Neural cell (in vitro differentiated cells): ENCODE results near the gene AP3S1. TPM values are rescaled to one million over a fixed set of nuclear protein-coding genes. Genes with fewer than 3 reads are reported as not detected.
"Not testable (repeated sequence)": the region's sequence is repeated elsewhere in the genome, so short reads cannot be mapped to it uniquely, and the experiment has no call there.

Experiments used
- H2AFZ ChIP-seq: fragments of 200-600, 300-800 bp; sonication (generic), shearing (Covaris generic); 2 replicates; pipeline ENCODE4 v1.6.0; 2014; ENCODE audit warnings: low read depth, mild to moderate bottlenecking, antibody characterized with exemption, low read length, moderate library complexity
- H3F3A ChIP-seq: fragments of 200-600 bp; shearing (Covaris generic); 2 replicates; pipeline ENCODE4 v1.6.1; 2016; ENCODE audit warnings: mild to moderate bottlenecking, moderate library complexity, mixed read lengths, antibody characterized with exemption, low read length; ENCODE audit not compliant: insufficient read depth, poor library complexity, severe bottlenecking
- H3K27ac ChIP-seq: fragments of 200-600, 300-800 bp; sonication (generic), shearing (Covaris generic); 2 replicates; pipeline ENCODE4 v1.5.1; 2014; ENCODE audit warnings: mild to moderate bottlenecking, low read length, moderate library complexity
- H3K27me3 ChIP-seq: fragments of 300-800, 200-600 bp; sonication (generic), shearing (Covaris generic); 2 replicates; pipeline ENCODE4 v1.6.0; 2014; ENCODE audit warnings: mild to moderate bottlenecking, low read depth, low read length, moderate library complexity; ENCODE audit not compliant: insufficient read depth
- H3K36me3 ChIP-seq: fragments of 300-800, 200-600 bp; sonication (generic), shearing (Covaris generic); 2 replicates; pipeline ENCODE4 v1.5.1; 2014; ENCODE audit warnings: mild to moderate bottlenecking, antibody characterized with exemption, low read length, moderate library complexity; ENCODE audit not compliant: insufficient read depth
- H3K4me2 ChIP-seq: fragments of 300-800, 200-600 bp; sonication (generic), shearing (Covaris generic); 2 replicates; pipeline ENCODE4 v1.6.0; 2014; ENCODE audit warnings: mild to moderate bottlenecking, low read length
- H3K4me3 ChIP-seq: fragments of 300-800, 200-600 bp; sonication (generic), shearing (Covaris generic); 2 replicates; pipeline ENCODE4 v1.5.1; 2014; ENCODE audit warnings: mild to moderate bottlenecking, low read length, moderate library complexity
- H3K79me2 ChIP-seq: fragments of 200-600 bp; shearing (Covaris generic); replicated peaks from 2 replicates; pipeline ENCODE4 v1.6.0; 2014; ENCODE audit warnings: mild to moderate bottlenecking, low read length, moderate library complexity; ENCODE audit not compliant: insufficient read depth
- H3K9ac ChIP-seq: fragments of 300-800, 200-600 bp; sonication (generic), shearing (Covaris generic); 2 replicates; pipeline ENCODE4 v1.6.1; 2016; ENCODE audit warnings: mild to moderate bottlenecking, low read length, mixed read lengths
- H3K9me2 ChIP-seq: fragments of 200-600 bp; shearing (Covaris generic); 2 replicates; pipeline ENCODE4 v1.6.1; 2016; ENCODE audit warnings: mild to moderate bottlenecking, low read length, mixed read lengths; ENCODE audit not compliant: insufficient read depth
- H3K9me3 ChIP-seq: fragments of 200-600, 300-800 bp; sonication (generic), shearing (Covaris generic); 2 replicates; pipeline ENCODE4 v1.6.1; 2016; ENCODE audit warnings: mild to moderate bottlenecking, mixed run types, low read length, moderate library complexity, mixed read lengths
- H4K20me1 ChIP-seq: fragments of 200-600 bp; shearing (Covaris generic); 2 replicates; pipeline ENCODE4 v1.6.1; 2016; ENCODE audit warnings: mild to moderate bottlenecking, mixed run types; ENCODE audit not compliant: insufficient read depth
- EP300 ChIP-seq: fragments of 450-650 bp; conservative IDR thresholded peaks from 2 replicates; pipeline ENCODE4 v1.6.1; 2014; ENCODE audit warnings: antibody characterized with exemption, mild to moderate bottlenecking, moderate library complexity; ENCODE audit not compliant: poor library complexity, severe bottlenecking
- EZH2 ChIP-seq: fragments of 200-600, 300-800 bp; shearing (Covaris generic), sonication (generic); IDR thresholded peaks from 2 replicates; pipeline ENCODE4 v1.6.1; 2014; ENCODE audit warnings: antibody characterized with exemption, low read length, borderline replicate concordance, mild to moderate bottlenecking; ENCODE audit not compliant: insufficient read depth, poor library complexity, severe bottlenecking
- RAD21 ChIP-seq: fragments of 450-650 bp; conservative IDR thresholded peaks from 2 replicates; pipeline ENCODE4 v1.6.1; 2014; ENCODE audit warnings: antibody characterized with exemption, mild to moderate bottlenecking, moderate library complexity
- REST ChIP-seq: IDR thresholded peaks from 2 replicates; pipeline ENCODE4 v1.6.1; 2012; ENCODE audit warnings: borderline replicate concordance
- SMC3 ChIP-seq: fragments of 450-650 bp; conservative IDR thresholded peaks from 2 replicates; pipeline ENCODE4 v1.6.1; 2014; ENCODE audit warnings: antibody characterized with exemption, mild to moderate bottlenecking, moderate library complexity; ENCODE audit not compliant: poor library complexity
- TAF1 ChIP-seq: IDR thresholded peaks from 2 replicates; pipeline ENCODE4 v1.6.1; 2012; ENCODE audit warnings: low read depth
- polyA plus RNA-seq: library from polyadenylated mRNA; depleted of rRNA; stranded (reverse); fragments of >200 nt; gene quantifications from 2 replicates; pipeline ENCODE4 v1.2.3, GENCODE V29; 2014
- TF ChIP-seq, protein P1 (sequence below): fragments of 450-650 bp; IDR thresholded peaks from 2 replicates; pipeline ENCODE4 v1.5.1; 2014; ENCODE audit warnings: antibody characterized with exemption, mild to moderate bottlenecking, moderate library complexity; ENCODE audit not compliant: poor library complexity, severe bottlenecking

AP3S1 gene
- polyA plus RNA-seq, 1 donor from 2014 or later = 207 TPM

- H3K79me2 ChIP-seq = no peaks in the 10 kb centered on the region
- H3K9me3 ChIP-seq = no peaks in the 10 kb centered on the region
- peaks cover 16% of the 10 kb centered on the region for H3K36me3 ChIP-seq
- no peak overlapping the region for H2AFZ ChIP-seq
- no peak overlapping the region for H3K4me2 ChIP-seq
- TF ChIP-seq SMC3 (no peak), TAF1 (no peak)
- H3K4me3 ChIP-seq = no peak overlapping the region
- no peaks in the 10 kb centered on the region for H3K9me2 ChIP-seq
- H3K27ac ChIP-seq = no peak overlapping the region
- H3K9ac ChIP-seq = no peak overlapping the region
- H4K20me1 ChIP-seq = no peaks in the 10 kb centered on the region
- no peaks in the 10 kb centered on the region for H3K27me3 ChIP-seq
- H3F3A ChIP-seq = no peaks in the 10 kb centered on the region
Observed at GRCh38 chr5:115807654-115808052, 34.1 kb upstream of the AP3S1 start.

DNA sequence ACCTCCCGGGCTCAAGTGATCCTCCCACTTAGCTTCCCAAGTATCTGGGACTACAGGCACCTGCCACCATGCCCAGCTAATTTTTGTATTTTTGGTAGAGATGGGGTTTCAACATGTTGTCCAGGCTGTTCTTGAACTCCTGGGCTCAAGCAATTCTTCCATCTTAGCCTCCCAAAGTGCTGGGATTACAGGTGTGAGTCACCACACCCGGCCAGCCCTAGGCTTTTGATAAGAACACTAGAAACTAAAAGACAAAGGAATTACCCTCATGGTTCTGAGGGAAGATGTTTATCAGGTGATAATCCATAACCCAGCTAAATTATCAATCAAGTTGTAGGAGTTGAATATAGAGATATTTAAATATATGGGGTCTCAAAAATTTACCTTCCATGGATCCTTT is 33.7 kb upstream of the AP3S1 start:
- not testable (repeated sequence) for H3K79me2 ChIP-seq, H3K27ac ChIP-seq, H3K9ac ChIP-seq, H3K9me3 ChIP-seq, H3K27me3 ChIP-seq, H3K4me2 ChIP-seq, H4K20me1 ChIP-seq, H3F3A ChIP-seq, H3K9me2 ChIP-seq, H2AFZ ChIP-seq, H3K4me3 ChIP-seq
- peaks cover 16% of the 10 kb centered on the region for H3K36me3 ChIP-seq

DNA sequence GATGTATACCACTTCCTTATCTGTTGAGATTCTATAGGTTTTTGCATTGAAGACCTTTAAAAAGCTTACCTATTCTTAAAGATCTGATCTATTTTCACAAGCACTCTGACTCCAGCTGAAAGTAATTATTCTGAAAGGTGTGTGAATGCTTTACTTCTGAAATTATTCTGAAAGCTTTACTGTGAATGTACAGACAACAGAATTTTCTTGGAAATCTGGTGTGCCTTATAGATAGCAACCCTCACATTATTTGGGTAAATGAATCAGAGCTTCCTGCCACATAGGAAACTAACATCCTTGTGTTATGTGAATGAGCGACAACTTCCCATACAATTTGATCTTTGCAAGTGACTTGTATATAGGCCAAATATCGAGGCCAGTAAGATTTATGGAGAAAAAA is 31.8 kb upstream of the AP3S1 start:
- H3K27ac ChIP-seq = no peak overlapping the region
- no peak overlapping the region for H2AFZ ChIP-seq
- H3F3A ChIP-seq = no peaks in the 10 kb centered on the region
- H3K9me2 ChIP-seq = no peaks in the 10 kb centered on the region
- H4K20me1 ChIP-seq = no peaks in the 10 kb centered on the region
- peaks cover 20% of the 10 kb centered on the region for H3K79me2 ChIP-seq
- TF ChIP-seq EZH2 = no peak
- TF ChIP-seq, protein P1, sequence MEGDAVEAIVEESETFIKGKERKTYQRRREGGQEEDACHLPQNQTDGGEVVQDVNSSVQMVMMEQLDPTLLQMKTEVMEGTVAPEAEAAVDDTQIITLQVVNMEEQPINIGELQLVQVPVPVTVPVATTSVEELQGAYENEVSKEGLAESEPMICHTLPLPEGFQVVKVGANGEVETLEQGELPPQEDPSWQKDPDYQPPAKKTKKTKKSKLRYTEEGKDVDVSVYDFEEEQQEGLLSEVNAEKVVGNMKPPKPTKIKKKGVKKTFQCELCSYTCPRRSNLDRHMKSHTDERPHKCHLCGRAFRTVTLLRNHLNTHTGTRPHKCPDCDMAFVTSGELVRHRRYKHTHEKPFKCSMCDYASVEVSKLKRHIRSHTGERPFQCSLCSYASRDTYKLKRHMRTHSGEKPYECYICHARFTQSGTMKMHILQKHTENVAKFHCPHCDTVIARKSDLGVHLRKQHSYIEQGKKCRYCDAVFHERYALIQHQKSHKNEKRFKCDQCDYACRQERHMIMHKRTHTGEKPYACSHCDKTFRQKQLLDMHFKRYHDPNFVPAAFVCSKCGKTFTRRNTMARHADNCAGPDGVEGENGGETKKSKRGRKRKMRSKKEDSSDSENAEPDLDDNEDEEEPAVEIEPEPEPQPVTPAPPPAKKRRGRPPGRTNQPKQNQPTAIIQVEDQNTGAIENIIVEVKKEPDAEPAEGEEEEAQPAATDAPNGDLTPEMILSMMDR = no peak
- no peak for TF ChIP-seq EP300
- no peak for TF ChIP-seq RAD21
- TF ChIP-seq SMC3 = no peak
- TF ChIP-seq TAF1 = no peak
- no peak for TF ChIP-seq REST
- no peak overlapping the region for H3K4me3 ChIP-seq
- no peak overlapping the region for H3K9ac ChIP-seq
- H3K9me3 ChIP-seq = no peaks in the 10 kb centered on the region
- H3K4me2 ChIP-seq = no peak overlapping the region
- peaks cover 16% of the 10 kb centered on the region for H3K36me3 ChIP-seq
- no peaks in the 10 kb centered on the region for H3K27me3 ChIP-seq
